HFF-Myc (cell line): ENCODE data around the gene STEAP3.

Experiments used
- DNase-seq: peaks from one replicate; pipeline ENCODE4 v3.0.0-alpha.2; 2011; ENCODE audit warnings: low read depth; ENCODE audit errors: extremely low read depth
- H3K4me3 ChIP-seq: replicated peaks from 2 replicates; pipeline ENCODE4 v1.5.1; 2011; ENCODE audit warnings: low read depth, mild to moderate bottlenecking, control low read depth, low read length
- CTCF ChIP-seq: IDR thresholded peaks from 2 replicates; pipeline ENCODE4 v1.5.1; 2012; ENCODE audit warnings: mild to moderate bottlenecking, low read depth, low read length, control low read depth; ENCODE audit errors: missing control alignments

The STEAP3 gene

GRCh38 chr2:119197529-119198239 is 25.9 kb upstream of the STEAP3 start:
- no peak for TF ChIP-seq CTCF
- DNase-seq, result no peak
- no peak overlapping the region for H3K4me3 ChIP-seq

GRCh38 chr2:119198240-119198840 is 25.3 kb upstream of the STEAP3 start:
- no peak for DNase-seq
- no peak overlapping the region for H3K4me3 ChIP-seq
- no peak for TF ChIP-seq CTCF

- H3K4me3 ChIP-seq, result no peak overlapping the region
- no peak for TF ChIP-seq CTCF
These were observed 21.8 kb upstream of the STEAP3 start for GRCh38 chr2:119201815-119202214.

GRCh38 chr2:119202610-119203310 is 20.9 kb upstream of the STEAP3 start:
- TF ChIP-seq CTCF, result no peak
- H3K4me3 ChIP-seq, result no peak overlapping the region
- no peak for DNase-seq

More at GRCh38 chr2:119201815-119202214, 21.8 kb upstream of the STEAP3 start:
- no peak for DNase-seq

- no peak for TF ChIP-seq CTCF
- DNase-seq, result no peak
- H3K4me3 ChIP-seq, result no peak overlapping the region
These were observed 19.1 kb upstream of the STEAP3 start for GRCh38 chr2:119204525-119204924.

- no peak for TF ChIP-seq CTCF
- no peak overlapping the region for H3K4me3 ChIP-seq
- DNase-seq, result no peak
These were observed 18.5 kb upstream of the STEAP3 start for GRCh38 chr2:119205001-119205706.
